AG04450 (cell line): ENCODE data around the gene EIF5B. TPM values are rescaled to one million over a fixed set of nuclear protein-coding genes. Genes with fewer than 3 reads are reported as not detected.

Experiments
- CTCF ChIA-PET: fragments of 300-600, 350-600 bp; formaldehyde crosslinking; extraction: SDS; loops from one replicate; lab custom pipeline; 2022; ENCODE audit warnings: antibody characterized with exemption, inconsistent platforms; lab: Charles Lee
- POLR2A ChIA-PET: fragments of 350-600 bp; formaldehyde crosslinking; extraction: SDS; loops from one replicate; lab custom pipeline; 2021; ENCODE audit warnings: antibody characterized with exemption, inconsistent platforms; lab: Yijun Ruan, JAX
- DNase-seq: peaks from one replicate; pipeline ENCODE4 v3.0.0-alpha.2; 2011; ENCODE audit warnings: low read depth, low spot score
- H3K27ac ChIP-seq: one replicate; pipeline ENCODE4 v1.5.1; 2012; ENCODE audit warnings: low read depth, low read length, control low read depth
- H3K27me3 ChIP-seq: one replicate; pipeline ENCODE4 v1.6.0; 2012; ENCODE audit warnings: low read length; ENCODE audit not compliant: control insufficient read depth, insufficient read depth
- H3K4me3 ChIP-seq: 2 replicates; pipeline ENCODE4 v1.5.1; 2011; ENCODE audit warnings: mild to moderate bottlenecking, low read depth, low read length, control low read depth
- H3K9me3 ChIP-seq: 2 replicates; pipeline ENCODE4 v1.5.1; 2012; ENCODE audit warnings: low read length; ENCODE audit not compliant: control insufficient read depth, insufficient read depth
- polyA plus RNA-seq: library from polyadenylated mRNA; depleted of rRNA; stranded (reverse); fragments of >200 nt; gene quantifications from 2 replicates; pipeline ENCODE4 v1.2.3, GENCODE V29; 2011; rRNA removed
- TF ChIP-seq, protein P1 (sequence below): IDR thresholded peaks from 2 replicates; pipeline ENCODE4 v1.5.1; 2011; ENCODE audit warnings: low read depth, low read length, control low read depth, inconsistent platforms

EIF5B gene
- polyA plus RNA-seq, 1 experiment = 18.7 TPM

DNA sequence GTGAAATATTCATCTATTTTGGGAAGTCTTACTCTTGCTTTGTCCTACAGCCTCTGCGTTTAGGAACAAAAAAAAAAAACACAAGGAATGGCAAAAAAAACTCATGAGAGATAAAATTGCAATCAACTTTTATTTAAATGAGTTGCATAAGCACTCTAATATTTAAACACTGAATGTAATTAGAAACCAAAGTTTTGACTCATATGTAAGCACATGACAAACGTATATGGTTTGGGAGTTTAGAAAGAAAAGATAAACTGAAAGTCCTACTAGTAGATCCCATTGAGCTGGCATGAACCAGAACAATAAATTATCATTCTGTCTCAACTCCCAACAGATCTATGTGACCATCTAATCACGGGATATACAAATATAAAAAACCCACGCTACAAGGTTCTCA lies 107.9 kb downstream of the EIF5B start:
- POLR2A ChIA-PET = interaction anchor here (0.6 to 0.7 kb wide), 3 partner anchors 24 to 936 kb away, joined by 3 to 5 read pairs (median 3); no protein-coding TSS in a partner anchor
- H3K9me3 ChIP-seq = no peaks in the 10 kb centered on the region
- CTCF ChIA-PET = interaction anchor here (1.1 kb wide), 1 partner anchor 815 kb away, joined by 3 read pairs; no protein-coding TSS in a partner anchor

DNA sequence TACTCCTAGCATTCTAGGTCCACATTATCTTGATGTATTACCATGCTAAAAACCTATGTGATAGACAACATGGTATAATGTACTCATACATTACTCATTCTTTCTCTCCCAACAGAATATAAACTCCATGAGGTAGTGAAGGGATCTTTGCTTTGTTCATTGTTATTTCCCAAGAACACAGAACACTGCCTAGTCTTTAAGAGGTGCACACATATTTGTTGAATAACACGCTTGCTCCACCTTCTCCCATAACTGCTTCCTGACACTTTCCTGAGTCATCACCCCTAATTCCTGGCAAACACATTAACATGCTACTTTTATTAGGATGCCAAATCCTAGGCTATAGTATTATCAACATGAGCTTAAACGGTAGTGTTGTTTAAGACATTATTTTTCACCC lies 111.4 kb downstream of the EIF5B start:
- H3K9me3 ChIP-seq = no peaks in the 10 kb centered on the region
- no peaks in the 10 kb centered on the region for H3K27me3 ChIP-seq
- H3K4me3 ChIP-seq = no peak overlapping the region
- POLR2A ChIA-PET = no interaction called here
- CTCF ChIA-PET = interaction anchor here (1.3 kb wide), 1 partner anchor 16 kb away, joined by 3 read pairs; no protein-coding TSS in a partner anchor
- H3K27ac ChIP-seq = no peak overlapping the region
- no peak for DNase-seq
- TF ChIP-seq, protein P1, sequence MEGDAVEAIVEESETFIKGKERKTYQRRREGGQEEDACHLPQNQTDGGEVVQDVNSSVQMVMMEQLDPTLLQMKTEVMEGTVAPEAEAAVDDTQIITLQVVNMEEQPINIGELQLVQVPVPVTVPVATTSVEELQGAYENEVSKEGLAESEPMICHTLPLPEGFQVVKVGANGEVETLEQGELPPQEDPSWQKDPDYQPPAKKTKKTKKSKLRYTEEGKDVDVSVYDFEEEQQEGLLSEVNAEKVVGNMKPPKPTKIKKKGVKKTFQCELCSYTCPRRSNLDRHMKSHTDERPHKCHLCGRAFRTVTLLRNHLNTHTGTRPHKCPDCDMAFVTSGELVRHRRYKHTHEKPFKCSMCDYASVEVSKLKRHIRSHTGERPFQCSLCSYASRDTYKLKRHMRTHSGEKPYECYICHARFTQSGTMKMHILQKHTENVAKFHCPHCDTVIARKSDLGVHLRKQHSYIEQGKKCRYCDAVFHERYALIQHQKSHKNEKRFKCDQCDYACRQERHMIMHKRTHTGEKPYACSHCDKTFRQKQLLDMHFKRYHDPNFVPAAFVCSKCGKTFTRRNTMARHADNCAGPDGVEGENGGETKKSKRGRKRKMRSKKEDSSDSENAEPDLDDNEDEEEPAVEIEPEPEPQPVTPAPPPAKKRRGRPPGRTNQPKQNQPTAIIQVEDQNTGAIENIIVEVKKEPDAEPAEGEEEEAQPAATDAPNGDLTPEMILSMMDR = no peak

More for the DNA sequence above, 107.9 kb downstream of the EIF5B start:
- no peak for DNase-seq
- no peak overlapping the region for H3K4me3 ChIP-seq
- TF ChIP-seq, protein P1 = no peak
- no peak overlapping the region for H3K27ac ChIP-seq
- no peaks in the 10 kb centered on the region for H3K27me3 ChIP-seq

DNA sequence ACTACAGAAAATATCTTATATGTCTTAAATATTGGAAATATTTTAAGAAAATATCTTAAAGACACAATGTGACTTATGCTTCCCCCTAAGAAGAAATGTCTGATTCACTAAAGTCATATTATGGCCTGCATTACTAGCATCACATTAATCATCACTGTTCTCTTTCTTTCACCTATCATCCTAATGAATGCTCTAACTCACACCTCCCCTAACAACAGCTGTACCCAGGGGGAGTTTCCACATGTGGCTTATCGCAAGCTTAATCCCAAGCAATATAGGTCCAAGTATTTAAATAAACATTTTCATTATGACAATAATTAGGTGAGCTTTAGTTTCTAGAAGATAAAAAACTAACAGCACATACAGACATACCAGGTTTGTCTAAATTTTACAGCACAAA lies 113.0 kb downstream of the EIF5B start:
- POLR2A ChIA-PET = no interaction called here

More for the DNA sequence above, 113.0 kb downstream of the EIF5B start:
- TF ChIP-seq, protein P1 = no peak
- CTCF ChIA-PET = interaction anchor here (1.0 kb wide), 1 partner anchor 113 kb away, joined by 3 read pairs; the partner anchor contains the start of gene EIF5B
- no peak overlapping the region for H3K27ac ChIP-seq
- DNase-seq = no peak
- no peak overlapping the region for H3K4me3 ChIP-seq
- no peaks in the 10 kb centered on the region for H3K9me3 ChIP-seq
- H3K27me3 ChIP-seq = no peaks in the 10 kb centered on the region

Other genes starting within 250 kb of the EIF5B start
- gene C2orf15, start 195.7 kb upstream of the EIF5B start, polyA plus RNA-seq = 0.14 TPM in 1 of 2 replicates, not detected in the other
- 1.4 and 1.8 TPM in 2 replicates for gene TSGA10, start 182.4 kb upstream of the EIF5B start, polyA plus RNA-seq
- gene LIPT1, start 182.4 kb upstream of the EIF5B start, polyA plus RNA-seq = 6.0 and 7.3 TPM in 2 replicates
- gene MITD1, start 156.3 kb upstream of the EIF5B start, polyA plus RNA-seq = 19.2 and 27.2 TPM in 2 replicates
- 29.9 and 38.3 TPM in 2 replicates for gene MRPL30, start 156.2 kb upstream of the EIF5B start, polyA plus RNA-seq
- gene LYG2, start 81.7 kb upstream of the EIF5B start, polyA plus RNA-seq = not detected in 2 replicates
- 0.52 and 0.86 TPM in 2 replicates for gene LYG1, start 36.2 kb upstream of the EIF5B start, polyA plus RNA-seq
- 42.2 and 59.7 TPM in 2 replicates for gene TXNDC9, start 1.1 kb upstream of the EIF5B start, polyA plus RNA-seq
- gene REV1, start 152.6 kb downstream of the EIF5B start, polyA plus RNA-seq = 24.2 and 26.4 TPM in 2 replicates